ENCODE data around the gene MERTK. TPM values are rescaled to one million over a fixed set of nuclear protein-coding genes. Genes with fewer than 3 reads are reported as not detected.
A peak's percentile ranks its signal among the peaks of the same experiment; 100 is the strongest.
"Not testable (repeated sequence)": the region's sequence is repeated elsewhere in the genome, so short reads cannot be mapped to it uniquely, and the experiment has no call there.

Gene MERTK
- total and polyA plus RNA-seq, 12 donors, result 23.3 to 152 (median 75.3) TPM

GRCh38 chr2:112061840-112062239, 163.4 kb downstream of the MERTK start:
- no peak for DNase-seq
- TF ChIP-seq POLR2A (IDR thresholded peaks at IDR 0.05), result no peak
- no peak for TF ChIP-seq CTCF (IDR thresholded peaks at IDR 0.05)
- intact Hi-C loops (cut with DNase I), result no loop called here

DNA sequence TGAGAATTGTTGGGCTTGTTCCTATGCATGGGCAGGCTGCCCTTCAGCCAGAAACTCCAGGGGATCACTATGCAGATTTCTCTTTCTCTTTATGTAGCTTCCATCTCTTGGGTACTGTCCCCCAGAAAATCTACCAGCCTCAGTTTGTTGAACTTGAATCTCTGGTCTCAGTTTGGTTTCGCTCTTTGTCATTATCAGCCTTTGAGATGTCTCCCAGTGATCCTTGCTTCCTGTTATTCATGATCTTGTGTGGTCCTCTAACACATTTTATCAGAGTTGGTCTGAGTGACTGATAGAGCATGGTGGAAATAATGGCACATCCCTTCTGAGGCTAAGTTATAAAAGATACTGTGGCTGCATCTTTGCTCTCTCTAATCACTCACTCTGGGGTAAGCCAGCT, 164.5 kb downstream of the MERTK start:
- H3K27me3 ChIP-seq, result no peaks in the 10 kb centered on the region
- H3K4me3 ChIP-seq, result no peak overlapping the region
- H3K4me1 ChIP-seq (replicated peaks in 1 of 2), result peaks cover 5 to 24% of the 10 kb centered on the region in 2 donors
- WGBS, 4 donors, result 94 to 100% (median 95%) methylated on average over 1 of the region's 1 CpG
- no peak for DNase-seq
- H3K9me3 ChIP-seq (replicated peaks in 1 of 3), result no peaks in the 10 kb centered on the region
- H3K27ac ChIP-seq, result no peak overlapping the region
- TF ChIP-seq CTCF (IDR thresholded peaks at IDR 0.05), result no peak
- no peak for TF ChIP-seq POLR2A (IDR thresholded peaks at IDR 0.05)
- peaks cover 0 to 68% of the 10 kb centered on the region in 2 donors for H3K36me3 ChIP-seq (replicated peaks in 1 of 2)
- intact Hi-C loops (cut with DNase I), result no loop called here

More at GRCh38 chr2:112061840-112062239, 163.4 kb downstream of the MERTK start:
- 89 to 95% (median 93%) methylated on average over 2 of the region's 2 CpGs for WGBS, 4 donors
- Histone ChIP-seq H3K36me3 (replicated peaks in 1 of 2) (peaks cover 0 to 58% of the 10 kb centered on the region in 2 donors), H3K4me1 (replicated peaks in 1 of 2) (peaks cover 16 to 35% of the 10 kb centered on the region in 2 donors), H3K9me3 (replicated peaks in 1 of 3) (no peaks in the 10 kb centered on the region), H3K27ac (peak overlapping the region in 1 of 5 donors; percentile 43), H3K27me3 (no peaks in the 10 kb centered on the region), H3K4me3 (no peak overlapping the region)

GRCh38 chr2:112065486-112065885, 167.1 kb downstream of the MERTK start:
- 66 to 94% (median 79%) methylated on average over 5 of the region's 5 CpGs for WGBS, 4 donors

GRCh38 chr2:112065966-112066365, 167.6 kb downstream of the MERTK start:
- peaks cover 0 to 7% of the 10 kb centered on the region in 2 donors for H3K4me1 ChIP-seq (replicated peaks in 1 of 2)
- no peak for DNase-seq
- TF ChIP-seq CTCF (IDR thresholded peaks at IDR 0.05), result no peak
- TF ChIP-seq POLR2A (IDR thresholded peaks at IDR 0.05), result no peak
- no peak overlapping the region for H3K27ac ChIP-seq
- WGBS, 4 donors, result 59 to 89% (median 74%) methylated on average over 1 of the region's 1 CpG
- no peak overlapping the region for H3K4me3 ChIP-seq
- no peaks in the 10 kb centered on the region for H3K27me3 ChIP-seq
- H3K9me3 ChIP-seq (replicated peaks in 1 of 3), result no peaks in the 10 kb centered on the region
- H3K36me3 ChIP-seq (replicated peaks in 1 of 2), result peaks cover 0 to 69% of the 10 kb centered on the region in 2 donors
- intact Hi-C loops (cut with DNase I), result no loop called here

More at GRCh38 chr2:112065486-112065885, 167.1 kb downstream of the MERTK start:
- no peak for TF ChIP-seq POLR2A (IDR thresholded peaks at IDR 0.05)
- TF ChIP-seq CTCF (IDR thresholded peaks at IDR 0.05), result no peak
- intact Hi-C loops (cut with DNase I), result no loop called here
- Histone ChIP-seq H3K27ac (no peak overlapping the region), H3K27me3 (no peaks in the 10 kb centered on the region), H3K9me3 (replicated peaks in 1 of 3) (no peaks in the 10 kb centered on the region), H3K4me1 (replicated peaks in 1 of 2) (peaks cover 0 to 7% of the 10 kb centered on the region in 2 donors), H3K4me3 (no peak overlapping the region), H3K36me3 (replicated peaks in 1 of 2) (peaks cover 0 to 67% of the 10 kb centered on the region in 2 donors)
- DNase-seq, result no peak

- H3K36me3 ChIP-seq (replicated peaks in 1 of 2), result peaks cover 0 to 51% of the 10 kb centered on the region in 2 donors
- H3K4me3 ChIP-seq; H3K4me1 ChIP-seq (replicated peaks in 1 of 2); H3K9me3 ChIP-seq (replicated peaks in 1 of 3); intact Hi-C loops (cut with DNase I); H3K27me3 ChIP-seq; DNase-seq; H3K27ac ChIP-seq: not testable (repeated sequence)
Measured at GRCh38 chr2:112069794-112070193, 171.4 kb downstream of the MERTK start.
